Lower leg skin (tissue), 4 donors: Measurements from ENCODE around the gene CTBP2. TPM values are rescaled to one million over a fixed set of nuclear protein-coding genes. Genes with fewer than 3 reads are reported as not detected.
"Not testable (repeated sequence)": the region's sequence is repeated elsewhere in the genome, so short reads cannot be mapped to it uniquely, and the experiment has no call there.

Experiments
- DNase-seq, 2 donors: peaks; one replicate each; pipeline ENCODE4 v3.0.0-alpha.2; 2019; ENCODE audit warnings: low spot score in 2 of 2
- H3K4me3 ChIP-seq: fragments of 200-600 bp; sonication (generic); 2 replicates; pipeline ENCODE4 v1.5.1; 2017; ENCODE audit warnings: mild to moderate bottlenecking, low read depth; ENCODE audit not compliant: poor library complexity, severe bottlenecking
- POLR2A ChIP-seq, 2 donors: fragments of 450-650 bp; IDR thresholded peaks; one replicate each; pipeline ENCODE4 v1.6.1; 2016 to 2017; ENCODE audit warnings: antibody characterized with exemption in 2 of 2, mild to moderate bottlenecking in 1 of 2, moderate library complexity in 1 of 2
- WGBS, 2 donors: methylation state at CpG; one replicate each; pipeline ENCODE4 v1.1.5; 2018; 5-methylcytosine and 5-hydroxymethylcytosine counted together
- intact Hi-C: fragments of 100-400 bp; cut with DNase I; formaldehyde crosslinking; loops from one replicate; pipeline ENCODE4 v1.15.0; 2023; ENCODE audit warnings: low total_unique reads
- total RNA-seq, 4 donors: library from RNA; depleted of rRNA; stranded (reverse); fragments of >200 nt; gene quantifications; one replicate each; pipeline ENCODE4 v1.1.0, GENCODE V29; 2016
- TF ChIP-seq, protein P1 (sequence below), 3 donors: fragments of 450-650 bp; IDR thresholded peaks; one replicate each; pipeline ENCODE4 v1.5.1; 2016; ENCODE audit warnings: antibody characterized with exemption in 3 of 3, mild to moderate bottlenecking in 3 of 3, moderate library complexity in 2 of 3

CTBP2 gene
- total RNA-seq, 4 donors from 2014 or later = 30.3 to 39.5 (median 32.2) TPM

DNA sequence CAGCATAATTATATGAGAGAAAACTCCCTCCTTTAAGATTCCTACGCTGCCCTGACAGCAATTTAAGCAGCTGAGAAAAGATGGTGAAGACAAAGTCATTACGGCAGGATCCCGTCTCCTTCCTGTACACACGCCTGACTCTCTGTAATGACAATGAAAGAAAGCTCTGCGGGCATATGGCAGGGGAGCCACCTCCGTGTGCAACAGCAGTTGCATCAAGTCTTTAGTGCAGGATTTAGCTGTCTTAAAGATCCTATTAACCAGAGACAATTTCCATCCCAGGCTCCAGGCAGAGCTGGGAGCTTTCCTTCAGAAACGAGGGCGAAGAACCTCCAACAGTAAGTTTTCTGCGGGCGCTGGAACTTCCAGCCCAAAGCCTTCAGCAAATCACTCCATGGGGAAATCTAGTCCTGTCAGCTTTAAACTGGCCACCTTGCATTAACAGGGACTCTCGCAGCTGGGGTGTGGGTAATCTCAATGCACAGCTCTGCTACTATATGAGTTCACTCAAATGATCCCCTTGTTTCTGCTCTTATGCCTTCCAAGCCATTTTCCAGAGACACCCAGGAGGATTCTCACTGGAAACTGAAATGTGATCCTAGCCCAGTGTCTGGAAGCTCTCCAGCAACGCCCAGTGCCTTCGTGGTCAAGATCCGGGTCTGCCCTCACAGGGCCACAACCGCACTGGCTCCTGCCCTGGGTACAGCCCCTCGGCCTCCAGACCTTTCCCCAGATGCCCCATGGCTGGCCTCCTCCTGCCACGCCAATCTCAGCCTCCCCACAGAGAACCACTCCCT is 74.9 kb downstream of the CTBP2 start:
- TF ChIP-seq POLR2A (IDR thresholded peaks at IDR 0.05) = no peak
- TF ChIP-seq, protein P1, sequence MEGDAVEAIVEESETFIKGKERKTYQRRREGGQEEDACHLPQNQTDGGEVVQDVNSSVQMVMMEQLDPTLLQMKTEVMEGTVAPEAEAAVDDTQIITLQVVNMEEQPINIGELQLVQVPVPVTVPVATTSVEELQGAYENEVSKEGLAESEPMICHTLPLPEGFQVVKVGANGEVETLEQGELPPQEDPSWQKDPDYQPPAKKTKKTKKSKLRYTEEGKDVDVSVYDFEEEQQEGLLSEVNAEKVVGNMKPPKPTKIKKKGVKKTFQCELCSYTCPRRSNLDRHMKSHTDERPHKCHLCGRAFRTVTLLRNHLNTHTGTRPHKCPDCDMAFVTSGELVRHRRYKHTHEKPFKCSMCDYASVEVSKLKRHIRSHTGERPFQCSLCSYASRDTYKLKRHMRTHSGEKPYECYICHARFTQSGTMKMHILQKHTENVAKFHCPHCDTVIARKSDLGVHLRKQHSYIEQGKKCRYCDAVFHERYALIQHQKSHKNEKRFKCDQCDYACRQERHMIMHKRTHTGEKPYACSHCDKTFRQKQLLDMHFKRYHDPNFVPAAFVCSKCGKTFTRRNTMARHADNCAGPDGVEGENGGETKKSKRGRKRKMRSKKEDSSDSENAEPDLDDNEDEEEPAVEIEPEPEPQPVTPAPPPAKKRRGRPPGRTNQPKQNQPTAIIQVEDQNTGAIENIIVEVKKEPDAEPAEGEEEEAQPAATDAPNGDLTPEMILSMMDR (IDR thresholded peaks at IDR 0.05) = no peak
- intact Hi-C loops = no loop called here
- 68 to 71% methylated on average over 17 of the region's 17 CpGs for WGBS, 2 donors
- no peak for DNase-seq
- H3K4me3 ChIP-seq = no peak overlapping the region

DNA sequence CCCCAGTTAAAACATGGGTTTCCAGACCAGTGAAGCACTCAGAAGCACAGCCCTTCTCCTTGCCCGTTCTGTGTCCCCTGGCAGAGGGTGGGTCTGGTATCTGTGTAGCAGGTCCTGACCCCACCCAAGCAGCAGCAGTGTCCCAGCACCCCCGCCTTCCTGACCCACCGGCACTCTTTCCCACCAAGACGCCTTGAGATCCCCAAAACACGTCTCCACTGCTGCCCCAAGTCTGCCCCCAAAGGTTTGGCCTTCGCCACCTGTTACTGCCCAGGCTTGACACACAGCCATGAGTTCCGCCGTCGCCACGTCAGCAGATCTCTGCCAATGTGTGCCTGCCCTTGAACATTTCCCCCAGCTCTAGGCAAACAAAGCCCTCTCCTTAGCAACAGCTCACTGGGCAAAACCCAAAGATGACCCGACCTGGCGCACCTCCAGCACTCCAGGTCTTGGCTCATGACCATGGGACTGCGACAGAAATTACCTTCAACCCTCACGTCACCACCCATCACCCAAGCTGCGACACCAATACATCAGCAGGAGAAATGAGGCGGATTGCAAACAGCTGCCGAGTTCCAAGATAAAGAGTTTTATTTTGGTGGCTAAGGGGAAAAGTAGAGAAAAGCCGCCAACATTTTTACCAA is 75.6 kb downstream of the CTBP2 start:
- DNase-seq = no peak
- 77 to 81% methylated on average over 17 of the region's 18 CpGs for WGBS, 2 donors
- no peak for TF ChIP-seq POLR2A (IDR thresholded peaks at IDR 0.05)
- TF ChIP-seq, protein P1 (IDR thresholded peaks at IDR 0.05) = no peak
- intact Hi-C loops = no loop called here
- H3K4me3 ChIP-seq = no peak overlapping the region

DNA sequence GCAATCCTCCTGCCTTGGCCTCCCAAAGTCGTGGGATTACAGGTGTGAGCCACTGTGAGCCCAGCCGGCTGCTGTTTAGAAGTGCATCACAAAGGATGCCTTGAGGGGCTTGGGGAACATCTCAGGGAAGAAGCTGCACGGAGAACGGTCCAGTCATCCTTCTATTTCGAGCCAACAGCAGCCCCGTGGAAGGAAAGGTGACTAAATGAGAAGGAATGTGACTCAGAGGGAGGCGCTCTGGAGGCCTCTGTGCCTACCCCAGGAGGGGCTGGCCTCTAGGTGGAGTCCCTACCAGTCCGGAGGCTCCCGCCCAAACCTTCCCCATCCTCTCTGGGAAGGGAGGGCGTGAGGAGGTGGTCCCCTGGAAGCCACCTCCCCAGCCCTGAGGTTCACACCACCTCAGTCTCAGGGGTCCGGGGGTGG is 76.2 kb downstream of the CTBP2 start:
- WGBS, 2 donors = 62 to 71% methylated on average over 9 to 11 of the region's 11 CpGs
- DNase-seq = no peak
- intact Hi-C loops = no loop called here
- TF ChIP-seq POLR2A (IDR thresholded peaks at IDR 0.05) = no peak
- TF ChIP-seq, protein P1 (IDR thresholded peaks at IDR 0.05) = no peak
- no peak overlapping the region for H3K4me3 ChIP-seq

DNA sequence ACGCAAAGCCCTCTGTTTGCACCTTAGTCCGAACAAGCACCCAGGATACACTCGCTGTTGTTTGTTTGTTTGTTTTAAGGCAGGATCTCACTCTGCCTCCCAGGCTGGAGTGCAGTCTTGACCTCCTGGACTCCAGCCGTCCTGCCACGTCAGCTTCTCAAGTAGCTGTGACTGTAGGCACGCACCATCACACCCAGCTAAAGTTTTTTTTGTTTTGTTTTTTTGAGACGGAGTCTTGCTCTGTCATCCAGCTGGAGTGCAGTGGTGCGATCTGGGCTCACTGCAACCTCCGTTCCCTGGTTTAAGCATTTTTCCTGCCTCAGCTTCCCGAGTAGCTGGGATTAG is 76.8 kb downstream of the CTBP2 start:
- TF ChIP-seq POLR2A (IDR thresholded peaks at IDR 0.05) = no peak
- TF ChIP-seq, protein P1 (IDR thresholded peaks at IDR 0.05) = no peak
- DNase-seq = no peak
- WGBS, 2 donors = 82 to 85% methylated on average over 10 of the region's 10 CpGs
- intact Hi-C loops = no loop called here
- no peak overlapping the region for H3K4me3 ChIP-seq

DNA sequence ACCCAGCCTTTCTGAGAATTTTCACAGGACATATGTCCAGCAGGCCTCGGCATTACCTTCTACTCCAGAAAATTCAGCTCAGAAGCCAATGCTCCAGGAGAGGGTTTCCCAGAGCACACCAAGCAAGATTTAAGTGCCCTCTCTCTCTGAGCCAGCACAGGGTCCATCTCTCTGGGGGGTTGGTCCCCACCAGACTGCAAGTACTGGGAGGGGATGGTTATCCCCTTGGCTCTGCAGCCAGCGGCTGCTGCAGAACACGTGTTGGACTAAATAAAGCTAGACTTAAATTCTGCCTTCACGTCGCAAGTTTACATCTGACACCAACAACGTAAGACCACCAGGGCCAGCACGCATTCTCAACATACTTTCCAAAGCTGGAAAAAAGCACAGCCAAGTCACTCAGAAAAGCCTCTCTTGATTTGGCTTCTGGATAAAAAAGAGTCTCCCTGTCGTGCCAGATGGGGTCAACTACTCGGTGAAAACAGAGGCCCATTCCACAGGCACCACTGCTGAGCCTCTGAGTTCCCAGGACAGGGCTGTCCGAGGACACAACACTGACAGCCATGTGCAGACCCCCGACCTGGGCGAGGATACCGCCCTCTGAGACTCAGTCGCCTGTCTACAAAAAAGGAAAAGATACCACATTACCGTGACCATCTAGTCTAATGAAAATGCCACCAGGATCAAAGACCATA is 77.3 kb downstream of the CTBP2 start:
- DNase-seq = no peak
- intact Hi-C loops = no loop called here
- TF ChIP-seq POLR2A (IDR thresholded peaks at IDR 0.05) = no peak
- TF ChIP-seq, protein P1 (IDR thresholded peaks at IDR 0.05) = no peak
- no peak overlapping the region for H3K4me3 ChIP-seq
- 86 to 89% methylated on average over 14 to 15 of the region's 15 CpGs for WGBS, 2 donors

DNA sequence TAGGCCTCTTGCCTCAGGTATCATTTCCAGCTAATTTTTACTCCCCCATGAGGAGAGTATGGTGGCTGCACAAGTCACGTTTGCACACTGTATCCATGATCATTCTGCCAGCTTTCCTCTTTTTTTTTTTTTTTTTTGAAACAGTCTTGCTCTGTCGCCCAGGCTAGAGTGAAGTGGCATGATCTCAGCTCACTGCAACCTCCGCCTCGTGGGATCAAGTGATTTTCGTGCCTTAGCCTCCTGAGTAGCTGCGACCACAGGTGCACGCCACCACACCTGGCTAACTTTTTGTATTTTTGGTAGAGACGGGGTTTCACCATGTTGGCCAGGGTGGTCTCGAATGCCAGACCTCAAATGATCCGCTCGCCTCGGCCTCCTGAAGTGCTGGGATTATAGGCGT is 77.9 kb downstream of the CTBP2 start:
- DNase-seq, H3K4me3 ChIP-seq, intact Hi-C loops: not testable (repeated sequence)
- 93 to 95% methylated on average over 13 of the region's 13 CpGs for WGBS, 2 donors
